Osteocyte (in vitro differentiated cells): ENCODE measurements around the gene BARHL1. TPM values are rescaled to one million over a fixed set of nuclear protein-coding genes. Genes with fewer than 3 reads are reported as not detected.

Source experiments
- DNase-seq: peaks from one replicate; pipeline ENCODE4 v3.0.0; 2021; ENCODE audit warnings: mixed read lengths; ENCODE audit not compliant: unreplicated experiment; ENCODE audit errors: extremely low spot score
- H3K27ac Mint-ChIP-seq: one replicate; pipeline ENCODE4 v1.8.0; 2021; ENCODE audit warnings: mild to moderate bottlenecking, mixed read lengths; ENCODE audit not compliant: unreplicated experiment
- H3K27me3 Mint-ChIP-seq: one replicate; pipeline ENCODE4 v1.8.0; 2021; ENCODE audit warnings: mixed read lengths; ENCODE audit not compliant: unreplicated experiment
- H3K36me3 Mint-ChIP-seq: one replicate; pipeline ENCODE4 v1.8.0; 2021; ENCODE audit warnings: mixed read lengths; ENCODE audit not compliant: unreplicated experiment
- H3K4me1 Mint-ChIP-seq: one replicate; pipeline ENCODE4 v1.8.0; 2021; ENCODE audit warnings: mixed read lengths; ENCODE audit not compliant: unreplicated experiment
- H3K4me3 Mint-ChIP-seq: one replicate; pipeline ENCODE4 v1.8.0; 2021; ENCODE audit warnings: mild to moderate bottlenecking, moderate library complexity, mixed read lengths; ENCODE audit not compliant: unreplicated experiment
- H3K9me3 Mint-ChIP-seq: one replicate; pipeline ENCODE4 v1.8.0; 2021; ENCODE audit warnings: mixed read lengths; ENCODE audit not compliant: unreplicated experiment
- CTCF ChIP-seq: fragments of 200-600 bp; sonication (generic); IDR thresholded peaks from 2 replicates; pipeline ENCODE4 v1.5.0; 2021; ENCODE audit warnings: antibody characterized with exemption, mild to moderate bottlenecking, moderate library complexity
- total RNA-seq: library from RNA; stranded (reverse); gene quantifications from 2 replicates; pipeline ENCODE4 v1.2.1, GENCODE V29; 2021

The BARHL1 gene
- total RNA-seq, 1 donor from 2014 or later: not detected

GRCh38 chr9:132539096-132539495 lies 43.3 kb upstream of the BARHL1 start:
- peaks cover 1% of the 10 kb centered on the region for H3K36me3 Mint-ChIP-seq
- no peak overlapping the region for H3K27ac Mint-ChIP-seq
- H3K27me3 Mint-ChIP-seq: no peaks in the 10 kb centered on the region
- no peaks in the 10 kb centered on the region for H3K4me1 Mint-ChIP-seq
- no peak overlapping the region for H3K4me3 Mint-ChIP-seq
- TF ChIP-seq CTCF: no peak
- no peak for DNase-seq
- H3K9me3 Mint-ChIP-seq: peaks cover 7% of the 10 kb centered on the region

- TF ChIP-seq CTCF: no peak
- no peak overlapping the region for H3K4me3 Mint-ChIP-seq
- no peaks in the 10 kb centered on the region for H3K36me3 Mint-ChIP-seq
- no peak overlapping the region for H3K27ac Mint-ChIP-seq
- no peaks in the 10 kb centered on the region for H3K9me3 Mint-ChIP-seq
- no peak for DNase-seq
- no peaks in the 10 kb centered on the region for H3K27me3 Mint-ChIP-seq
- peaks cover under 1% of the 10 kb centered on the region for H3K4me1 Mint-ChIP-seq
These were observed 41.4 kb upstream of the BARHL1 start for GRCh38 chr9:132541051-132541450.

- no peaks in the 10 kb centered on the region for H3K36me3 Mint-ChIP-seq
- TF ChIP-seq CTCF: no peak
- no peaks in the 10 kb centered on the region for H3K9me3 Mint-ChIP-seq
- H3K27ac Mint-ChIP-seq: no peak overlapping the region
- DNase-seq: no peak
- peaks cover 8% of the 10 kb centered on the region for H3K4me1 Mint-ChIP-seq
- H3K4me3 Mint-ChIP-seq: no peak overlapping the region
- H3K27me3 Mint-ChIP-seq: no peaks in the 10 kb centered on the region
These were observed 40.3 kb upstream of the BARHL1 start for GRCh38 chr9:132541870-132542830.

GRCh38 chr9:132543251-132543650 lies 39.2 kb upstream of the BARHL1 start:
- no peak for TF ChIP-seq CTCF
- H3K4me1 Mint-ChIP-seq: peaks cover 9% of the 10 kb centered on the region
- no peaks in the 10 kb centered on the region for H3K36me3 Mint-ChIP-seq

GRCh38 chr9:132543960-132544359 lies 38.4 kb upstream of the BARHL1 start:
- H3K4me3 Mint-ChIP-seq: no peak overlapping the region
- H3K4me1 Mint-ChIP-seq: peaks cover 16% of the 10 kb centered on the region
- no peak for DNase-seq
- no peaks in the 10 kb centered on the region for H3K9me3 Mint-ChIP-seq
- no peak for TF ChIP-seq CTCF
- H3K27ac Mint-ChIP-seq: no peak overlapping the region
- H3K36me3 Mint-ChIP-seq: no peaks in the 10 kb centered on the region
- no peaks in the 10 kb centered on the region for H3K27me3 Mint-ChIP-seq

More at GRCh38 chr9:132543251-132543650, 39.2 kb upstream of the BARHL1 start:
- H3K27ac Mint-ChIP-seq: no peak overlapping the region
- H3K27me3 Mint-ChIP-seq: no peaks in the 10 kb centered on the region
- DNase-seq: no peak
- H3K4me3 Mint-ChIP-seq: no peak overlapping the region
- H3K9me3 Mint-ChIP-seq: no peaks in the 10 kb centered on the region
